ENCODE measurements around the gene AREL1. TPM values are rescaled to one million over a fixed set of nuclear protein-coding genes. Genes with fewer than 3 reads are reported as not detected.

Gene AREL1
- total and polyA plus RNA-seq, 5 experiments from 2014 or later: 17.3 to 52.9 (median 20.6) TPM

- Mint-ChIP-seq H3K9me3 (no peaks in the 10 kb centered on the region), H3K4me1 (peaks cover 20 to 48% (median 43%) of the 10 kb centered on the region in 4 donors), H3K36me3 (no peaks in the 10 kb centered on the region), H3K4me3 (peak within 1 kb of the TSS; percentile 68 to 86 (median 81)), H3K27ac (peak within 1 kb of the TSS in 4 of 10 donors; percentile 33 to 77 (median 56)), H3K27me3 (peaks cover 0 to 5% (median 0%) of the 10 kb centered on the region in 5 donors)
- POLR2A ChIA-PET: interaction anchor here (0.7 to 1.4 kb wide), 6 partner anchors 67 to 294 kb away, joined by 3 to 5 read pairs (median 4); partner anchors contain the start of gene YLPM1
- ATAC-seq: peak; percentile 7 to 43
- peak in 6 of 10 donors; percentile 17 to 59 (median 33) for DNase-seq
Measured at GRCh38 chr14:74611650-74612349, 101.1 kb downstream of the AREL1 start, which contains the start of gene LTBP2. TSS of gene LTBP2 (minus strand) at chr14:74612237. CDS start at chr14:74611944, 293 bp downstream.

Other genes starting within 250 kb of the AREL1 start
- 10 to 100 TPM; 40.9 to 44.4 TPM for gene NPC2, start 219.8 kb downstream of the AREL1 start, total RNA-seq
- gene NPC2, start 219.8 kb downstream of the AREL1 start, polyA plus RNA-seq: 10 to 100 TPM; 53.8 to 65.2 (median 57.0) TPM
- 10 to 100 TPM; 33.3 to 39.5 TPM for gene ISCA2, start 219.3 kb downstream of the AREL1 start, total RNA-seq
- gene ISCA2, start 219.3 kb downstream of the AREL1 start, polyA plus RNA-seq: 10 to 100 TPM; 47.2 to 86.2 (median 65.3) TPM
- gene LTBP2, start 100.8 kb downstream of the AREL1 start, total RNA-seq: under 1 TPM; 0.55 to 0.60 TPM
- under 1 TPM; 0.06 to 0.65 (median 0.47) TPM for gene LTBP2, start 100.8 kb downstream of the AREL1 start, polyA plus RNA-seq
- gene FCF1, start 64 bp upstream of the AREL1 start, total RNA-seq: 10 to 100 TPM; 65.8 to 66.8 TPM
- 10 to 100 TPM; 31.7 to 37.1 (median 34.7) TPM for gene FCF1, start 64 bp upstream of the AREL1 start, polyA plus RNA-seq
- 100 to 1,000 TPM; 103 to 113 TPM for gene YLPM1, start 50.2 kb upstream of the AREL1 start, total RNA-seq
- gene YLPM1, start 50.2 kb upstream of the AREL1 start, polyA plus RNA-seq: 10 to 100 TPM in 2 of 3 donors, 1 to 10 TPM in 1; 6.5 to 23.0 (median 14.0) TPM
- under 1 TPM; 0.52 to 0.75 TPM for gene PROX2, start 163.1 kb upstream of the AREL1 start, total RNA-seq
- under 1 TPM; 0.12 to 0.50 (median 0.22) TPM for gene PROX2, start 163.1 kb upstream of the AREL1 start, polyA plus RNA-seq
- gene DLST, start 168.8 kb upstream of the AREL1 start, total RNA-seq: 100 to 1,000 TPM; 118 to 120 TPM
- gene DLST, start 168.8 kb upstream of the AREL1 start, polyA plus RNA-seq: 1 to 10 TPM; 8.8 to 9.3 (median 8.9) TPM
- 1 to 10 TPM; 3.8 to 6.4 TPM for gene RPS6KL1, start 210.2 kb upstream of the AREL1 start, total RNA-seq
- gene RPS6KL1, start 210.2 kb upstream of the AREL1 start, polyA plus RNA-seq: 1 to 10 TPM in 2 of 3 donors, under 1 TPM in 1; 0.50 to 3.6 (median 1.7) TPM
- not detected for gene PGF, start 242.5 kb upstream of the AREL1 start, total RNA-seq
- gene PGF, start 242.5 kb upstream of the AREL1 start, polyA plus RNA-seq: under 1 TPM in 1 of 3 donors, not detected in 2; 0.13 TPM

All from naive thymus-derived CD8-positive, alpha-beta T cell (primary cell).